ENCODE data around the gene ACKR3. TPM values are rescaled to one million over a fixed set of nuclear protein-coding genes. Genes with fewer than 3 reads are reported as not detected.

Gene ACKR3
- total and polyA plus RNA-seq, 4 experiments from 2014 or later = 3.7 to 4.5 (median 4.2) TPM

GRCh38 chr2:236607471-236608187 is 38.0 kb downstream of the ACKR3 start:
- no peak overlapping the region for H3K27ac ChIP-seq (ENCODE audit: low read depth, low read length)
- H3K27me3 Mint-ChIP-seq = peaks cover 17 to 22% of the 10 kb centered on the region in 2 donors
- ChIA-PET POLR2A (ENCODE audit: partially characterized antibody) (no interaction called here), CTCF (ENCODE audit: partially characterized antibody) (interaction anchor here (1.2 kb wide), 1 partner anchor 38 kb away, joined by 3 read pairs; the partner anchor contains the start of gene ACKR3)
- no peak for DNase-seq
- no peaks in the 10 kb centered on the region for H3K9me3 Mint-ChIP-seq
- peaks cover 0 to 5% (median 4%) of the 10 kb centered on the region in 4 donors for H3K4me1 Mint-ChIP-seq
- H3K4me1 ChIP-seq (ENCODE audit: insufficient read depth, low read length) = no peaks in the 10 kb centered on the region
- peak overlapping the region in 1 of 7 donors; percentile 71 for H3K27ac Mint-ChIP-seq
- intact Hi-C loops (cut with micrococcal nuclease) = no loop called here
- H3K36me3 ChIP-seq (ENCODE audit: insufficient read depth, low read length) = no peaks in the 10 kb centered on the region
- H3K9me3 ChIP-seq (ENCODE audit: control insufficient read depth in 1 of 2, low read length in 2 of 2) = no peaks in the 10 kb centered on the region
- H3K36me3 Mint-ChIP-seq = no peaks in the 10 kb centered on the region
- no peaks in the 10 kb centered on the region for H3K27me3 ChIP-seq (ENCODE audit: insufficient read depth, low read length)
- no peak overlapping the region for H3K4me3 ChIP-seq (ENCODE audit: low read length in 2 of 2)
- H3K4me3 Mint-ChIP-seq = no peak overlapping the region

- Histone ChIP-seq H3K4me1 (ENCODE audit: insufficient read depth, low read length) (no peaks in the 10 kb centered on the region), H3K27me3 (ENCODE audit: insufficient read depth, low read length) (no peaks in the 10 kb centered on the region), H3K36me3 (ENCODE audit: insufficient read depth, low read length) (no peaks in the 10 kb centered on the region), H3K4me3 (ENCODE audit: low read length in 2 of 2) (no peak overlapping the region), H3K9me3 (ENCODE audit: control insufficient read depth in 1 of 2, low read length in 2 of 2) (no peaks in the 10 kb centered on the region), H3K27ac (ENCODE audit: low read depth, low read length) (no peak overlapping the region)
- H3K9me3 Mint-ChIP-seq = no peaks in the 10 kb centered on the region
- peaks cover 0 to 5% (median 4%) of the 10 kb centered on the region in 4 donors for H3K4me1 Mint-ChIP-seq
- intact Hi-C loops (cut with micrococcal nuclease) = no loop called here
- no peak for DNase-seq
- ChIA-PET CTCF (ENCODE audit: partially characterized antibody) (interaction anchor here (1.2 kb wide), 1 partner anchor 38 kb away, joined by 3 read pairs; the partner anchor contains the start of gene ACKR3), POLR2A (ENCODE audit: partially characterized antibody) (no interaction called here)
- H3K4me3 Mint-ChIP-seq = no peak overlapping the region
- peaks cover 17 to 21% of the 10 kb centered on the region in 2 donors for H3K27me3 Mint-ChIP-seq
- H3K27ac Mint-ChIP-seq = no peak overlapping the region
- H3K36me3 Mint-ChIP-seq = no peaks in the 10 kb centered on the region
Observed at GRCh38 chr2:236608188-236608525, 38.5 kb downstream of the ACKR3 start.

- H3K4me1 Mint-ChIP-seq = peaks cover 0 to 5% (median 4%) of the 10 kb centered on the region in 4 donors
- no peak overlapping the region for H3K4me3 Mint-ChIP-seq
- Histone ChIP-seq H3K4me1 (ENCODE audit: insufficient read depth, low read length) (no peaks in the 10 kb centered on the region), H3K9me3 (ENCODE audit: control insufficient read depth in 1 of 2, low read length in 2 of 2) (no peaks in the 10 kb centered on the region), H3K36me3 (ENCODE audit: insufficient read depth, low read length) (no peaks in the 10 kb centered on the region), H3K27me3 (ENCODE audit: insufficient read depth, low read length) (no peaks in the 10 kb centered on the region), H3K4me3 (ENCODE audit: low read length in 2 of 2) (no peak overlapping the region), H3K27ac (ENCODE audit: low read depth, low read length) (no peak overlapping the region)
- H3K9me3 Mint-ChIP-seq = no peaks in the 10 kb centered on the region
- no peak for DNase-seq
- H3K27ac Mint-ChIP-seq = no peak overlapping the region
- ChIA-PET POLR2A (ENCODE audit: partially characterized antibody) (no interaction called here), CTCF (ENCODE audit: partially characterized antibody) (interaction anchor here (1.2 kb wide), 1 partner anchor 39 kb away, joined by 3 read pairs; the partner anchor contains the start of gene ACKR3)
- intact Hi-C loops (cut with micrococcal nuclease) = no loop called here
- no peaks in the 10 kb centered on the region for H3K36me3 Mint-ChIP-seq
- peaks cover 18 to 21% of the 10 kb centered on the region in 2 donors for H3K27me3 Mint-ChIP-seq
Observed at GRCh38 chr2:236608710-236609109, 39.1 kb downstream of the ACKR3 start.

- H3K27ac ChIP-seq (ENCODE audit: low read depth, low read length) = no peak overlapping the region
- POLR2A ChIA-PET (ENCODE audit: partially characterized antibody) = no interaction called here
- Mint-ChIP-seq H3K27me3 (peaks cover 12% of the 10 kb centered on the region in 2 donors), H3K4me1 (peaks cover 0 to 4% (median 2%) of the 10 kb centered on the region in 4 donors), H3K36me3 (no peaks in the 10 kb centered on the region), H3K27ac (no peak overlapping the region), H3K9me3 (peaks cover 0 to 1% (median 0%) of the 10 kb centered on the region in 8 donors), H3K4me3 (no peak overlapping the region)
- no peaks in the 10 kb centered on the region for H3K36me3 ChIP-seq (ENCODE audit: insufficient read depth, low read length)
- intact Hi-C loops (cut with micrococcal nuclease) = no loop called here
- no peak for DNase-seq
- H3K4me3 ChIP-seq (ENCODE audit: low read length in 2 of 2) = no peak overlapping the region
- H3K27me3 ChIP-seq (ENCODE audit: insufficient read depth, low read length) = no peaks in the 10 kb centered on the region
- CTCF ChIA-PET (ENCODE audit: partially characterized antibody) = interaction anchor here (2.2 kb wide), 1 partner anchor 11 kb away, joined by 7 read pairs; no protein-coding TSS in a partner anchor
- no peaks in the 10 kb centered on the region for H3K9me3 ChIP-seq (ENCODE audit: control insufficient read depth in 1 of 2, low read length in 2 of 2)
- no peaks in the 10 kb centered on the region for H3K4me1 ChIP-seq (ENCODE audit: insufficient read depth, low read length)
Observed at GRCh38 chr2:236610991-236611821, 41.6 kb downstream of the ACKR3 start.

- Histone ChIP-seq H3K36me3 (ENCODE audit: insufficient read depth, low read length) (no peaks in the 10 kb centered on the region), H3K9me3 (ENCODE audit: control insufficient read depth in 1 of 2, low read length in 2 of 2) (no peaks in the 10 kb centered on the region), H3K27me3 (ENCODE audit: insufficient read depth, low read length) (no peaks in the 10 kb centered on the region), H3K4me1 (ENCODE audit: insufficient read depth, low read length) (no peaks in the 10 kb centered on the region), H3K4me3 (ENCODE audit: low read length in 2 of 2) (no peak overlapping the region), H3K27ac (ENCODE audit: low read depth, low read length) (no peak overlapping the region)
- H3K9me3 Mint-ChIP-seq = peaks cover 0 to 1% (median 0%) of the 10 kb centered on the region in 8 donors
- peaks cover 0 to 4% (median 0%) of the 10 kb centered on the region in 4 donors for H3K4me1 Mint-ChIP-seq
- no peak overlapping the region for H3K27ac Mint-ChIP-seq
- no peaks in the 10 kb centered on the region for H3K36me3 Mint-ChIP-seq
- H3K4me3 Mint-ChIP-seq = no peak overlapping the region
- POLR2A ChIA-PET (ENCODE audit: partially characterized antibody) = interaction anchor here (1.2 kb wide), 1 partner anchor 43 kb away, joined by 3 read pairs; the partner anchor contains the start of gene ACKR3
- DNase-seq = no peak
- intact Hi-C loops (cut with micrococcal nuclease) = no loop called here
- CTCF ChIA-PET (ENCODE audit: partially characterized antibody) = interaction anchor here (2.2 kb wide), 1 partner anchor 12 kb away, joined by 7 read pairs; no protein-coding TSS in a partner anchor
- H3K27me3 Mint-ChIP-seq = peaks cover 6 to 8% of the 10 kb centered on the region in 2 donors
Observed at GRCh38 chr2:236612737-236613136, 43.1 kb downstream of the ACKR3 start.

GRCh38 chr2:236613612-236614011 is 44.0 kb downstream of the ACKR3 start:
- Mint-ChIP-seq H3K27ac (no peak overlapping the region), H3K36me3 (no peaks in the 10 kb centered on the region), H3K9me3 (peaks cover 0 to 1% (median 0%) of the 10 kb centered on the region in 8 donors), H3K4me1 (peaks cover 0 to 9% (median 0%) of the 10 kb centered on the region in 4 donors), H3K27me3 (peaks cover 6 to 8% of the 10 kb centered on the region in 2 donors), H3K4me3 (no peak overlapping the region)
- Histone ChIP-seq H3K36me3 (ENCODE audit: insufficient read depth, low read length) (no peaks in the 10 kb centered on the region), H3K4me3 (ENCODE audit: low read length in 2 of 2) (no peak overlapping the region), H3K4me1 (ENCODE audit: insufficient read depth, low read length) (no peaks in the 10 kb centered on the region), H3K9me3 (ENCODE audit: control insufficient read depth in 1 of 2, low read length in 2 of 2) (no peaks in the 10 kb centered on the region), H3K27ac (ENCODE audit: low read depth, low read length) (no peak overlapping the region), H3K27me3 (ENCODE audit: insufficient read depth, low read length) (no peaks in the 10 kb centered on the region)
- ChIA-PET CTCF (ENCODE audit: partially characterized antibody) (no interaction called here), POLR2A (ENCODE audit: partially characterized antibody) (interaction anchor here (1.2 kb wide), 1 partner anchor 44 kb away, joined by 3 read pairs; the partner anchor contains the start of gene ACKR3)
- intact Hi-C loops (cut with micrococcal nuclease) = no loop called here
- no peak for DNase-seq

- H3K36me3 ChIP-seq (ENCODE audit: insufficient read depth, low read length) = no peaks in the 10 kb centered on the region
- CTCF ChIA-PET (ENCODE audit: partially characterized antibody) = no interaction called here
- Mint-ChIP-seq H3K27me3 (peaks cover 6 to 11% of the 10 kb centered on the region in 2 donors), H3K36me3 (no peaks in the 10 kb centered on the region), H3K4me3 (no peak overlapping the region), H3K4me1 (peaks cover 0 to 17% (median 0%) of the 10 kb centered on the region in 4 donors), H3K9me3 (peaks cover 0 to 1% (median 0%) of the 10 kb centered on the region in 8 donors), H3K27ac (no peak overlapping the region)
- H3K4me1 ChIP-seq (ENCODE audit: insufficient read depth, low read length) = no peaks in the 10 kb centered on the region
- POLR2A ChIA-PET (ENCODE audit: partially characterized antibody) = no interaction called here
- no peak overlapping the region for H3K27ac ChIP-seq (ENCODE audit: low read depth, low read length)
- no peak overlapping the region for H3K4me3 ChIP-seq (ENCODE audit: low read length in 2 of 2)
- no peak for DNase-seq
- H3K27me3 ChIP-seq (ENCODE audit: insufficient read depth, low read length) = no peaks in the 10 kb centered on the region
- no peaks in the 10 kb centered on the region for H3K9me3 ChIP-seq (ENCODE audit: control insufficient read depth in 1 of 2, low read length in 2 of 2)
- intact Hi-C loops (cut with micrococcal nuclease) = no loop called here
Observed at GRCh38 chr2:236614551-236614950, 44.9 kb downstream of the ACKR3 start.

Data from CD4-positive, alpha-beta memory T cell (primary cell).